Peyer's patch (tissue), 4 donors: ENCODE data around the gene EDC4. TPM values are rescaled to one million over a fixed set of nuclear protein-coding genes. Genes with fewer than 3 reads are reported as not detected.

ENCODE experiments used
- DNase-seq, 3 donors: peaks; one replicate each; pipeline ENCODE4 v3.0.0-alpha.2; 2017 to 2019
- H3K27ac ChIP-seq, 4 donors: fragments of 200-600 bp; sonication (generic); one replicate each; pipeline ENCODE4 v1.5.1; 2016 to 2019
- H3K27me3 ChIP-seq, 2 donors: fragments of 200-600 bp; sonication (generic); one replicate each; pipeline ENCODE4 v1.5.1; 2019
- H3K36me3 ChIP-seq, 3 donors: fragments of 200-600 bp; sonication (generic); one replicate each; pipeline ENCODE4 v1.5.1; 2016 to 2019
- H3K4me1 ChIP-seq, 4 donors: fragments of 200-600 bp; sonication (generic); one replicate each; pipeline ENCODE4 v1.5.1; 2016 to 2019
- H3K4me3 ChIP-seq, 4 donors: fragments of 200-600 bp; sonication (generic); 1 replicate in 3 of 4; 2 replicates in 1 of 4; pipeline ENCODE4 v1.5.1; 2016 to 2019; ENCODE audit warnings: mild to moderate bottlenecking in 1 of 4
- H3K9me3 ChIP-seq, 4 donors: fragments of 200-600 bp; sonication (generic); one replicate each; pipeline ENCODE4 v1.5.1; 2016 to 2019; ENCODE audit warnings: mild to moderate bottlenecking in 1 of 4
- POLR2A ChIP-seq, 2 donors: fragments of 450-650 bp; IDR thresholded peaks; one replicate each; pipeline ENCODE4 v1.5.1; 2017; ENCODE audit warnings: antibody characterized with exemption in 2 of 2, mild to moderate bottlenecking in 2 of 2, moderate library complexity in 2 of 2
- total RNA-seq, 4 donors: library from RNA; depleted of rRNA; stranded (reverse); fragments of >200 nt; gene quantifications; one replicate each; pipeline ENCODE4 v1.1.0, GENCODE V29; 2016
- TF ChIP-seq, protein P1 (sequence below), 6 experiments: fragments of 450-650 bp in 4 of 6; fragments of 200-600 bp in 2 of 6; sonication (generic) in 1 of 6; IDR thresholded peaks; one replicate each; pipeline ENCODE4 v1.5.1; 2017 to 2019; ENCODE audit warnings: antibody characterized with exemption in 6 of 6, mild to moderate bottlenecking in 3 of 6, moderate library complexity in 1 of 6

EDC4 gene
- total RNA-seq, 4 donors from 2014 or later = 94.2 to 154 (median 114) TPM

GRCh38 chr16:67885545-67885944 is 12.7 kb downstream of the EDC4 start:
- no peaks in the 10 kb centered on the region for H3K9me3 ChIP-seq
- no peaks in the 10 kb centered on the region for H3K27me3 ChIP-seq
- TF ChIP-seq POLR2A (IDR thresholded peaks at IDR 0.05) = no peak
- H3K4me1 ChIP-seq = peaks cover 0 to 17% (median 0%) of the 10 kb centered on the region in 4 donors
- no peak overlapping the region for H3K4me3 ChIP-seq
- peaks cover 0 to 55% (median 0%) of the 10 kb centered on the region in 3 donors for H3K36me3 ChIP-seq
- no peak for DNase-seq
- no peak overlapping the region for H3K27ac ChIP-seq

- no peak overlapping the region for H3K27ac ChIP-seq
- no peak for DNase-seq
- no peaks in the 10 kb centered on the region for H3K9me3 ChIP-seq
- TF ChIP-seq POLR2A (IDR thresholded peaks at IDR 0.05) = no peak
- TF ChIP-seq, protein P1, sequence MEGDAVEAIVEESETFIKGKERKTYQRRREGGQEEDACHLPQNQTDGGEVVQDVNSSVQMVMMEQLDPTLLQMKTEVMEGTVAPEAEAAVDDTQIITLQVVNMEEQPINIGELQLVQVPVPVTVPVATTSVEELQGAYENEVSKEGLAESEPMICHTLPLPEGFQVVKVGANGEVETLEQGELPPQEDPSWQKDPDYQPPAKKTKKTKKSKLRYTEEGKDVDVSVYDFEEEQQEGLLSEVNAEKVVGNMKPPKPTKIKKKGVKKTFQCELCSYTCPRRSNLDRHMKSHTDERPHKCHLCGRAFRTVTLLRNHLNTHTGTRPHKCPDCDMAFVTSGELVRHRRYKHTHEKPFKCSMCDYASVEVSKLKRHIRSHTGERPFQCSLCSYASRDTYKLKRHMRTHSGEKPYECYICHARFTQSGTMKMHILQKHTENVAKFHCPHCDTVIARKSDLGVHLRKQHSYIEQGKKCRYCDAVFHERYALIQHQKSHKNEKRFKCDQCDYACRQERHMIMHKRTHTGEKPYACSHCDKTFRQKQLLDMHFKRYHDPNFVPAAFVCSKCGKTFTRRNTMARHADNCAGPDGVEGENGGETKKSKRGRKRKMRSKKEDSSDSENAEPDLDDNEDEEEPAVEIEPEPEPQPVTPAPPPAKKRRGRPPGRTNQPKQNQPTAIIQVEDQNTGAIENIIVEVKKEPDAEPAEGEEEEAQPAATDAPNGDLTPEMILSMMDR (IDR thresholded peaks at IDR 0.05) = no peak
- peaks cover 0 to 17% (median 0%) of the 10 kb centered on the region in 4 donors for H3K4me1 ChIP-seq
- no peaks in the 10 kb centered on the region for H3K27me3 ChIP-seq
- H3K4me3 ChIP-seq = no peak overlapping the region
- peaks cover 0 to 50% (median 0%) of the 10 kb centered on the region in 3 donors for H3K36me3 ChIP-seq
Measured at GRCh38 chr16:67885976-67886375, 13.1 kb downstream of the EDC4 start.

GRCh38 chr16:67886387-67886786 is 13.5 kb downstream of the EDC4 start:
- Histone ChIP-seq H3K27ac (no peak overlapping the region), H3K9me3 (no peaks in the 10 kb centered on the region), H3K4me3 (no peak overlapping the region), H3K36me3 (peaks cover 0 to 46% (median 0%) of the 10 kb centered on the region in 3 donors), H3K4me1 (peaks cover 0 to 17% (median 0%) of the 10 kb centered on the region in 4 donors), H3K27me3 (no peaks in the 10 kb centered on the region)
- DNase-seq = no peak
- no peak for TF ChIP-seq POLR2A (IDR thresholded peaks at IDR 0.05)
- TF ChIP-seq, protein P1 (IDR thresholded peaks at IDR 0.05) = no peak

GRCh38 chr16:67888331-67888730 is 15.5 kb downstream of the EDC4 start:
- DNase-seq = no peak
- TF ChIP-seq POLR2A (IDR thresholded peaks at IDR 0.05) = no peak
- TF ChIP-seq, protein P1 (IDR thresholded peaks at IDR 0.05) = no peak

GRCh38 chr16:67892375-67892774 is 19.5 kb downstream of the EDC4 start:
- peak overlapping the region; percentile 73 to 99 (median 88) for H3K4me3 ChIP-seq
- H3K27ac ChIP-seq = peak overlapping the region; percentile 90 to 99 (median 96)
- peaks cover 0 to 25% (median 7%) of the 10 kb centered on the region in 4 donors for H3K4me1 ChIP-seq
- H3K36me3 ChIP-seq = no peaks in the 10 kb centered on the region
- TF ChIP-seq POLR2A (IDR thresholded peaks at IDR 0.05) = no peak
- no peaks in the 10 kb centered on the region for H3K27me3 ChIP-seq
- no peak for DNase-seq
- no peaks in the 10 kb centered on the region for H3K9me3 ChIP-seq

More at GRCh38 chr16:67888331-67888730, 15.5 kb downstream of the EDC4 start:
- no peak overlapping the region for H3K4me3 ChIP-seq
- H3K27me3 ChIP-seq = no peaks in the 10 kb centered on the region
- peaks cover 0 to 11% (median 0%) of the 10 kb centered on the region in 4 donors for H3K4me1 ChIP-seq
- H3K9me3 ChIP-seq = no peaks in the 10 kb centered on the region
- no peak overlapping the region for H3K27ac ChIP-seq
- peaks cover 0 to 27% (median 0%) of the 10 kb centered on the region in 3 donors for H3K36me3 ChIP-seq

DNA sequence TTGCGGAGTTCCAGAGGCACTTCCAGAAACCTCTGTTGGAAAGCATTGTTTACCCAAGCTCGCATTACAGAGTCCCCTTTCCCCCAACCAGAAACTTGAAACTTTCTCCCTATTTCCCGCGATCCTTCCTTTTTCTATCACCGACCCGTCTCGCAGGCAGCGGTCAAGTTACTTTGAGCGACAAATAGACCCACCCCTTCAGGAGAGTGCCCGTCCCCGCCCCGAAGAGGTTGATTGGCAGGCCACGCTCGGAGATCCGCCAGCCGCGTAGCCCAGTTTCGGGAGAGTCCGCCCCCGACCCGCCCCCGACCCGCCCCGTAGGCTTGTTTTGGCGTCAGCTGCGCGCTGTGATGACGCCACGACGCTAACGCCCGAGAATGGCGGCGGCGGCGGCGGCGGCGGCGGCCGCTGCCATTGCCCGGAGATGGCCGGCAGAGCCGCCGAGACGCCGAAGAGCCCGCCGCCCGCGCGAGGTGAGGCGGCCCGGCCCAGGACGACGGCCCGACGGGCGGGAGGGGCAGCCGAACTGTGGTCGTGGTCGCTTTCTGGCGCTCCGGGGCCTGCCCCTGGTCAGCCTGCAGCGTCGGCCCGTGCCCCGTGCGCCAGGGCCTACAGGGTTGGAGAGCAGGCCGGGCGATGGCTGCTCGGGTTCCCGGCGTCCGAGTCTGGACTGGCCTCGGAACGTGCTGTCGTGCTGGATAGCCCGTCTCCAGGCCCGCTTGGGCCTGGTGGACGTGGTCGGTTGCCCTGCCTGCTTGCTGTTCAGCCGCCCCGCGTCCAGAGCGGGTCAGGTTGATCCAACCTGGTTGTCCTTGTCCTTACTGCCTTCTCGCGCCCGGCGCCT is 20.3 kb downstream of the EDC4 start, which contains the start of gene PSKH1:
Gene PSKH1 (plus strand): TSS at position 356 of the 844 bp plus-strand sequence. CDS start 15,496 bp downstream, outside the sequence.
- TF ChIP-seq POLR2A (IDR thresholded peaks at IDR 0.05) = peak; percentile 43 to 86
- TF ChIP-seq, protein P1 (IDR thresholded peaks at IDR 0.05) = peak in 1 of 6 experiments; percentile 8
- Histone ChIP-seq H3K36me3 (no peaks in the 10 kb centered on the region), H3K9me3 (no peaks in the 10 kb centered on the region), H3K27me3 (no peaks in the 10 kb centered on the region), H3K4me1 (peaks cover 0 to 30% (median 7%) of the 10 kb centered on the region in 4 donors), H3K27ac (peak within 1 kb of the TSS; percentile 90 to 99 (median 96)), H3K4me3 (peak within 1 kb of the TSS; percentile 73 to 99 (median 88))
- peak; percentile 95 to 98 (median 98) for DNase-seq
